Epidermal melanocyte (primary cell): ENCODE results near the gene TRIM7.

Source experiments
- DNase-seq: peaks from one replicate; pipeline ENCODE4 v3.0.0; 2011; ENCODE audit warnings: low spot score; ENCODE audit not compliant: insufficient read length

The TRIM7 gene

GRCh38 chr5:181204826-181205760 lies at the start of gene TRIM7:
Gene TRIM7 (minus strand): TSS chr5:181205196. CDS start chr5:181205110, 86 bp downstream.
- no peak for DNase-seq

- no peak for DNase-seq
These were observed 43.3 kb upstream of the TRIM7 start for GRCh38 chr5:181248277-181248676.

- DNase-seq = peak; percentile 84
These were observed 41.5 kb upstream of the TRIM7 start for GRCh38 chr5:181246276-181247049.

- DNase-seq = no peak
These were observed 40.7 kb upstream of the TRIM7 start for GRCh38 chr5:181245427-181246275.

- DNase-seq = peak; percentile 89
These were observed 38.8 kb upstream of the TRIM7 start, which contains the start of gene RACK1 for GRCh38 chr5:181243564-181244343. Gene RACK1 (minus strand): TSS chr5:181243906. CDS start chr5:181243800, 106 bp downstream.

GRCh38 chr5:181243018-181243563 lies 38.1 kb upstream of the TRIM7 start:
- no peak for DNase-seq

GRCh38 chr5:181242031-181242451 lies 37.0 kb upstream of the TRIM7 start:
- DNase-seq = no peak

GRCh38 chr5:181241393-181241975 lies 36.5 kb upstream of the TRIM7 start:
- no peak for DNase-seq

GRCh38 chr5:181239062-181239663 lies 34.2 kb upstream of the TRIM7 start:
- no peak for DNase-seq

GRCh38 chr5:181237729-181238385 lies 32.9 kb upstream of the TRIM7 start:
- no peak for DNase-seq

- no peak for DNase-seq
These were observed 32.1 kb upstream of the TRIM7 start for GRCh38 chr5:181236954-181237641.

- DNase-seq = no peak
These were observed 31.5 kb upstream of the TRIM7 start for GRCh38 chr5:181236471-181236870.

- DNase-seq = no peak
These were observed 30.8 kb upstream of the TRIM7 start for GRCh38 chr5:181235689-181236366.

GRCh38 chr5:181235323-181235688 lies 30.3 kb upstream of the TRIM7 start:
- no peak for DNase-seq

GRCh38 chr5:181234455-181235306 lies 29.7 kb upstream of the TRIM7 start:
- no peak for DNase-seq

- no peak for DNase-seq
These were observed 28.9 kb upstream of the TRIM7 start for GRCh38 chr5:181233801-181234454.
